ENCODE measurements around the gene CTSZ.

- TF ChIP-seq POLR2A (IDR thresholded peaks at IDR 0.05), result no peak
- TF ChIP-seq CTCF (IDR thresholded peaks at IDR 0.05), result no peak
These were observed 16.6 kb upstream of the CTSZ start for GRCh38 chr20:59023616-59024015.
